Stimulated activated naive CD4-positive, alpha-beta T cell (primary cell): ENCODE data around the gene FAM174B.

Experiments used
- DNase-seq, 6 experiments: peaks; one replicate each; lab custom pipeline; 2025; lab: John Stamatoyannopoulos, UW

Gene FAM174B

GRCh38 chr15:92600856-92601255 is 54.7 kb downstream of the FAM174B start:
- no peak for DNase-seq

DNA sequence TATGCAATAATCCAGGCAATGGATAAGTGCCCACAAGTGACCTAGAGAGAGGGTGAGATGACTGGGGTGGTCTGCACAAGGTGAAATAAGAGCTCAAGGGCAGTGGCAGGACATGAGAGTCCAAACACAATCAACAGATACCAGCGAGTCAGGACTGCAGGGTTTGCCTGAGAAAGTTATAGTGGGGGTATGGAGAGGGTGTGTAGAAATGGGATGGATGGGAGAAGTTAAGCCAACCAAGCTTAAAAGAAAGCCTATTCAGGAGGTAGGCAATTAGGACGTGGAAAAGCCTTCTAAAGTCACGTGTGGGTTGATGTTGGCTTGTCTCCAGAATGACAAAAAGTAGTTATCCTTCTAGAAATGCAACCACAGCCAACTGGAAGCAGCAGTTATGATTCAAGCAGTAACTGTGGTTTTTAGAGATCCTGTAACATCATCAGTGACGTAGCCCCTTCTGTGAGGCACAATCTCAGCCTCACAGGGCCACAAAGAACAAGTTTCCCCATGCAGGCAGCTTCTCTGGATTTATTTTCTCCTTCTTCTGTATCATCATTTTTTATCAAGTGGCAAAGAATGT is 56.1 kb downstream of the FAM174B start:
- no peak for DNase-seq

GRCh38 chr15:92597548-92597947 is 58.0 kb downstream of the FAM174B start:
- no peak for DNase-seq

GRCh38 chr15:92596623-92597022 is 59.0 kb downstream of the FAM174B start:
- no peak for DNase-seq

DNA sequence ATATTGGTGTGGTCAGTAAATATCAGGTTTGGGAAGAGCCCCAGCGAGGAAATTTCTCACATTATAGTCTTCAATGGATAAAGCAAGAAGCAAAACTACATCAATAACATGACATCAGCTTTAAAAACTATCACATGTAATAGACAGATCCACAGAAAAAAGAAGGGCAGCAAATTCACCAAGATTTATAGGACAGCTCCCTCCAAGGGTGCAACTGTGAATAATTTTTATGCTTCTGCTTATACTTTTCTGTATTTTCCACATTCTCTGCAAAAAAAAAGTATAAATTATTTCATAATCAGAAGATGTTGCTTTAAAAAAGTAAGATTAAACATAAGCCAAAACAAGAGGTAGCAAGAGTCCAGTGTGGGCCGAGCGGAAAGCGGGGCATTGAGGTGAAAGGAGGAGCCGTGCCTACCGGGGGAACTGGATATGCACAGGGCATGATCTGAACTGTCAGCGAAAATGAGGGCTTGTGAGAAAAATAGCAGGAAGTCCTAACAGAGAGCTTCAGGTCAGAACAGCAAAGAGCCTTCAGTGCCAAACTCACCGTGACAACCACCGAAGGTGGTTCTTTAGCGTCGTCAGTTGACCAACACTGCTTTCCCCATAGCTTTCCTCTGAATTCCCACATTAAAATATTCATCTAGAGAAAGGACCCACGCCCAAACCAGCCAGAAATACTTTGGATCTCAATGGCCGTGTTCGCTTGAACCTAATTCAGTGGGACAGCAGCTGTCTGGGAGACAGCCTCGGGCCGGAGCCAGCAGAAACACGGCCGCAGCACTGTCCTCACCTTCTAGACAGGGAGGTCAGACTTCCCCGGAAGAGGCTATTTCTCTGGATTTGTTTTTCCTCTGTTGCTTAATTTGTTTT is 59.8 kb downstream of the FAM174B start:
- no peak for DNase-seq

DNA sequence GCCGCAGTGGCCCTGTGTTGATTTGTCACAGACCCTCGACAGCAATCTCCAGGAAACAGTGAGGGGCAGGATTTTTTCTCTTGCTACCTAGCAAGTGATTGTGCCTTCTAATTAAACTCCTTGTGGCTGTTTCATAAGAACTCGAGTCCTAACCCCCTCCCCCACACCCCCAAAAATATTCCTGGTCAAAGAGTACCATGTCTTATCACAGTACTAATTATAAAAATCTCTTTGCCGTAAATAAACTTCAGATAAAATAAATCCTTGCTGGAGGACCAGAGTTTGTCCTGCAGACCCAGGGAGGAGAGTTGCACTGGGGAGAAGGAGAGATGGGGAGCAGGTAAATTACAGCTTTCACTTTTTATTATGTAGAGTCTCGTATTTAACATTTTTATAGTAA is 64.3 kb downstream of the FAM174B start:
- no peak for DNase-seq

DNA sequence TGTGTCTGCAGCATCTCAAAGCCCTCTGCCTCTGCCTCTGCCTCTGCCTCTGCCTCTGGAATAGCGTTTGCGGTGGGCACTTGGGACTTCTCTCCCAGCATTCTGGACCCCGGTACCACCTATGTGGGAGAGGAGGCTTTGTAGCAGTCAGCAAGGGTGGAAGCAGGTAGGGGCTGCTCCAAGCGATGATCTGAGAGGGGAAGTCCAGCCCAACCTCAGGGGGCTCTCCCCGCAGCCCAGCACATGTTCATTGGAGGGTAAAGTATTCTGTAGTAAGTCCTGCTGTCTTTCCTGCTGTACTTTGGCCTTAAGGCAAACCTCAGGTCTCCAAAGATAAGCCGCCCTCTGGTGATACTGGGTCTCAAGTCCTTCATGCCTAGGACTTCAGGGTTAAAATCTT is 68.6 kb downstream of the FAM174B start:
- no peak for DNase-seq

DNA sequence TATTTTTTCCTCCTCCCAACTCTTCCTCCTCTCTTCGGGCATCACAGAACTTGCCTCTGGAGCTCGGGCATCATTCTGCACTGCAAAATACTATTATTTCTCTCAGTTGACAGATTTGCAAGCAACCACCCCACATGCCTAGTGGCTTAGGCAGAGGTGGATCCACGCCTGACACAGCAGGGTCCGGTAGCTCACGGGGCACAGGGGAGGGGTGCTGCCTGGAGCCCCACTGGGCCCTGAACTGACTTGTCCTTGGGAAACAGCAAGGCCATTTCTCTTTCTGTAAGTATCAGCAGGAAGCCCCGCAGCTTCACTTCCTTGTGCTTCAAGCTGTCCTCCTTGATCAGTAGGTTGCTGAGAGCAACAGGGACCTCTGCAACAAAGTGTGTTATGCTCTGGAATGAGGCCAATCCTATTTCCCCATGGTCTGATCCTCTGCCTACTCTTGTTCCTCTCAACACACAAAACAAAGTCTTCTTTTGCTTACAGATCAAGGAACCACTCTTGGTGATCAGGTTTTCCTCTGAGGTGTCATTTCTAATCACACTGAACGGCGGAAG is 69.1 kb downstream of the FAM174B start:
- DNase-seq, result no peak

DNA sequence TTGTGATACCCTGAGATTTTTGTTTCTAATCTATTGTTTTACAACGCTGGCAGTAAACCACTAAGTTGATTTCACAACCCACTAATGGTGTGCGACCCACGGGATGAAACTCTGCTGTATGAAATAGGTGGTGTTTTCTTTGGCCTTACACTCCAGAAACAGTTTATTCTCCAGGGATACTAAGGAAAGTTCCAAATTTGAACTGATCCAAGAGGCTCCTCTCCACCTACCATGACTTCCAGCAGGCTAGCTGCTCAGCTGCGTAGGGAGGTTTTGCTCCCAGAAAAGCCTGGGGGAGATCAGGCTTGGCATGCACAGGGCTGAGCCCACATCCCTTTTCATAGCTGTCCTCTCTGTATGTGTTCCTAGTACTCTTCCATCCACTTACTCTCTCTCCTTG is 71.5 kb downstream of the FAM174B start:
- no peak for DNase-seq

- no peak for DNase-seq
These were observed 72.2 kb downstream of the FAM174B start for GRCh38 chr15:92583096-92584034.

DNA sequence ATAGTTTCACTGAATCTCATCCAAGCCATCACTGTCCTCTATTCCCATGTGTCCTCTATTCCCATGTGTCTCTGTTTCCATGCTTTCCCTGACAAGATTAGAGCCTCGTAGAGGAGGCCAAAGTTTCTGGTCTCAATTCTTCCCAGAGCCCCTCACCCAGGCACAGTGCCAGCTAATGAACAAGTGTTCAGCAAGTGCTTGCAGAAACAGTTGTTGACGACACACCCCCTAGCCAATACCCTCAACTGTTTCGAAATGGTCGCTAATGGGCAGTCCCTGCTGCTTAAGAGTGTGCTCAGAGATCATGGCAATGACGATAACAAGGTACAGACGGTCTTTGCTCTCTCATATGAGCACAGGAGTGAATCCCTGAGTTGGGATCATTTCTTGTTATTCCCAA is 73.4 kb downstream of the FAM174B start:
- no peak for DNase-seq

GRCh38 chr15:92580933-92581445 is 74.6 kb downstream of the FAM174B start:
- no peak for DNase-seq

- DNase-seq, result no peak
These were observed 75.1 kb downstream of the FAM174B start for GRCh38 chr15:92580521-92580920.

- no peak for DNase-seq
These were observed 75.6 kb downstream of the FAM174B start for GRCh38 chr15:92579931-92580470.

- no peak for DNase-seq
These were observed 76.1 kb downstream of the FAM174B start for GRCh38 chr15:92579486-92579885.

DNA sequence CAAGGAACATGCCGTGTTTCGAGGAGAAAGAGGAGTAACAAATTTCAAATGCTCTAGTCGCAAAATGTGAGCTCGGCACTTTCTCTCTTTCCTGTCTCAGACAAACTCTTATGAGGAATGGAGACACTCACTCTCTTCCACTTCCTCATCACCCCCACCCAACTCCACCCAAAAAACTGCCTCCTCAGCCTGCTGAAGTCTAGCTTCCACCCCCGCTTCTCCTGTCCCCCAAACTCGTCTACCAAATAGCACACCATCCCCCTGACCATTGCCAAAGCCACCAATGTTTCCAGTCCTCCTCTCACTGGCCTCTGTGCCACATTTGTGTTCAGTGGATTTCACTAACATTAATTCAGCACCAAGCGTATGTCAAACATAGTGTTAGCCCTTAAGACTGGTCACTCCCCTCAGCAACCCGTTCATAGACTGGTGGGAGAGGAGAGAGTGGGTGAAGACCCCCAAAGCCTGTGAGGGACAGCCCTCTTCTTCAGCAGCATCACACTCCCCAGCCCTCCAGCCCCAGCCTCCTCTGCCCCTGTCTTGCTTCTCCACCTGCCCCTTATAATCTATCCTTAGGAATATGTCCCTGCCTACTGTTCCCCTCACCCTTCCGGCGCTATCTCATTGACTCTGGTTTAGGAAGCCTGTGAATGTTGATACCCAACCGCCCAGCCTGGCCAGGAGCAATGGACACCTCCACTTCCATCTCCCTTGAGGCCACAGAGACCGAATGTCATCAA is 77.3 kb downstream of the FAM174B start:
- no peak for DNase-seq

DNA sequence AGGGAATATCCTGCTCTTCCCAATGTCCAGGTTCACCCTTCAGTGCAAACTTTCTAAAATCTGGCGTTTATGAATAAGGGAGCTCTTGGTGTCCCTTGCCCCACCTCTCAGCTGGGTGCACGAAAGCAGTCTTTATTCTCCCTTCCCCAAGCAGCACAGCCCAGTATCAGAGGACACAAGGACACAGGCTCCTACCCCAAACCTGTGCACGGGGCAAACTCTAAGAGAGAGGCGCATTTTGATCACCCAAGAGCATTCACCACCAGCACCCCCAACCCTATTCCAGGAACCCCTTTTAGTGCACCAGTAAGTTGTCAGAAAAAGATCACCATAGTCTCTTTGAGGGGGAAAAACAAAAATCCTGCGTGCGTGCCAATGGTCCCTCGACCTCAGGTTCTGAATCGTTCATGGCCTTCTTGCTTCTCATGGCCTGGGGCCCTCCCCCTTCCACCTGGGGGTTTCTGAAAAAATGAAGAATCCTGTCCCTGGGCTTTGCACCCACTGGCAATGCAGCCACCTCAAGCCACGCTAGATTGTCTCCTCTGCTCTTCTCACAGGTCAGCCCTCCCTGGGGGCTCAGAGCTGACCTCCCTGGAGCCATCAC is 78.9 kb downstream of the FAM174B start:
- DNase-seq, result no peak

GRCh38 chr15:92574566-92574965 is 81.0 kb downstream of the FAM174B start:
- no peak for DNase-seq

DNA sequence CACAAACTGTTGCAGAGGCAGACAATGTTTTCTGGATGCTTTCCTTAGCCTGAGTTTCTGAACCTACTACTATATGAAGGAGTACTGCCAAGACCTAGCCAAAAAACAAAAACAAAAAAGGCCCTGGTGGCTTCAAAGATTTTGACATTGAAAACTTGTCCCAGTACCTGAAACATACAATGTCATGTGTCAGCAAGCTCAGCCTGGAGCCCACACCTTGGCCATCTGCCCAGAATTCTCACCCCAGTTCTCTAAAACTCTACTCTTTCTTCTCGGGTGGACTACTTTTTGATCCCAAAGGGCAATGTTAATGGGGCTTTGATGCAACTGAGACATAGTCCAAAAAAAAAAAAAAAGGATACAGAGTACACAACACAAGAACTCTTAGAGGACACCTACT is 81.4 kb downstream of the FAM174B start:
- no peak for DNase-seq

- DNase-seq, result no peak
These were observed 83.8 kb downstream of the FAM174B start for GRCh38 chr15:92571824-92572223.

DNA sequence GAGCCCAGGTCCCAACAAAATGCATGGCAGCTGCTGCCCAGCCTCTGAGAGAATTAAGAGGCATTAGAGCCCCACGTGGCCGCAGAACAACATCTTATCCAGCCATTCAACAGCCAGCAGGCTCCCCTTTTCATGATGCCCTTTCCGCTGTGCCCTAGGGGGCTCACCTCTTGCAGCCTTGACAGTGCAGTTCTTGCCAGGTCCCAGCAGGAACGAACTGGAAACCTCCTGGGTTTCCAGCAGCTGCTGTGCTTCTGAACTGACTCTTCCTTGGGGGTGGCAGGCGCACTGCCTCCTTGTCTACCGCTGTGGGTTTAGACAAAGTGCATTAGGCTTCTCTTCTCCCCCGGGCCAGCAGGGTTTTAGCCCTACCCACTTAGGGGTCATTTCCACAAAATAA is 85.2 kb downstream of the FAM174B start:
- no peak for DNase-seq
